ENCODE data around the gene ANKRD36.
"Not testable (repeated sequence)": the region's sequence is repeated elsewhere in the genome, so short reads cannot be mapped to it uniquely, and the experiment has no call there.

Gene ANKRD36

DNA sequence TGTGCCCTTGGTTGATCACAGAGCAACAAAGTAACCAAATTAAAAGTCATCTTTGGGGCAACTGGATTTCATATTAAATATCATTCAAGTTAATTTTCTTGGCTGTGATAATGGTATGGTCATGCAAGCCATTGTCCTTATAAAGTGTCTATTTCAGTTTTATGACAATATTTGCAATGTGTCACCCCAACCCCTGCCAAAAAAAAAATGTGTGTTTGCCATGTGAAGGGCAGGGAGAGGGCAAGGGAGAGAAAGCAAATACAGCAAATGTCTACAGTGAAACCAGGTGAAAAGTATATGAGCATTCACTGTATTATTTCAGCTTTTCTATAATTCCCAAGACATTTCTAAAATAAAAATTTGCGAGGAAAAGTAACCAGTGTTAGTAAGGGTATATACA, 24.2 kb upstream of the ANKRD36 start:
- H3K36me3 ChIP-seq (ENCODE audit: insufficient read depth, low read length); H3K27me3 ChIP-seq (ENCODE audit: insufficient read depth, low read length); H3K4me1 ChIP-seq (ENCODE audit: insufficient read depth, low read length); H3K27ac ChIP-seq (ENCODE audit: low read depth, low read length); H3K9me3 ChIP-seq (ENCODE audit: insufficient read depth, low read depth, low read length); H3K4me3 ChIP-seq (ENCODE audit: low read length); H3K9ac ChIP-seq (ENCODE audit: low read depth, low read length): not testable (repeated sequence)
- WGBS = no CpG with 5 or more reads among the region's 1 CpG

DNA sequence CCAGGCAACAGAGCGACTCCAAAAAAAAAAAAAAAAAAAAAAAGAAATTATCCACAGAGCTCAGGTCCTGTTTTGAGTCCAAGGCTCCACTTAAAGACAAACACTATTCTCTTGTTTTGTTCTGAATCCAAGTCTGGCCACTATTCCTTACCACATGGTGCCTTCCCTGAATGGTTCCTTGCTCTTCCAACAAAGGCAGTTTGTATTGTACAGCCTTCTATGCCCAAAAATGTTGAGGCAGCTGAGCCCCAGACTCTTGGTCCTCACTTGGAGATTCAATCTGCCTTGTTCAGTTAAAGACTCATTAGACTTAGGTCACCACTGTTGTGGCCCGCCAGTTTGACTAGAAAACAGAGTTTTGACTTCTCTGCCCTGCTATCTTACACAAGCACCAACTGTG, 20.0 kb upstream of the ANKRD36 start:
- not testable (repeated sequence) for H3K4me1 ChIP-seq (ENCODE audit: insufficient read depth, low read length); H3K4me3 ChIP-seq (ENCODE audit: low read length); H3K9ac ChIP-seq (ENCODE audit: low read depth, low read length); H3K27me3 ChIP-seq (ENCODE audit: insufficient read depth, low read length); H3K36me3 ChIP-seq (ENCODE audit: insufficient read depth, low read length); H3K9me3 ChIP-seq (ENCODE audit: insufficient read depth, low read depth, low read length); H3K27ac ChIP-seq (ENCODE audit: low read depth, low read length)
- WGBS = 96% methylated on average over 2 of the region's 2 CpGs

DNA sequence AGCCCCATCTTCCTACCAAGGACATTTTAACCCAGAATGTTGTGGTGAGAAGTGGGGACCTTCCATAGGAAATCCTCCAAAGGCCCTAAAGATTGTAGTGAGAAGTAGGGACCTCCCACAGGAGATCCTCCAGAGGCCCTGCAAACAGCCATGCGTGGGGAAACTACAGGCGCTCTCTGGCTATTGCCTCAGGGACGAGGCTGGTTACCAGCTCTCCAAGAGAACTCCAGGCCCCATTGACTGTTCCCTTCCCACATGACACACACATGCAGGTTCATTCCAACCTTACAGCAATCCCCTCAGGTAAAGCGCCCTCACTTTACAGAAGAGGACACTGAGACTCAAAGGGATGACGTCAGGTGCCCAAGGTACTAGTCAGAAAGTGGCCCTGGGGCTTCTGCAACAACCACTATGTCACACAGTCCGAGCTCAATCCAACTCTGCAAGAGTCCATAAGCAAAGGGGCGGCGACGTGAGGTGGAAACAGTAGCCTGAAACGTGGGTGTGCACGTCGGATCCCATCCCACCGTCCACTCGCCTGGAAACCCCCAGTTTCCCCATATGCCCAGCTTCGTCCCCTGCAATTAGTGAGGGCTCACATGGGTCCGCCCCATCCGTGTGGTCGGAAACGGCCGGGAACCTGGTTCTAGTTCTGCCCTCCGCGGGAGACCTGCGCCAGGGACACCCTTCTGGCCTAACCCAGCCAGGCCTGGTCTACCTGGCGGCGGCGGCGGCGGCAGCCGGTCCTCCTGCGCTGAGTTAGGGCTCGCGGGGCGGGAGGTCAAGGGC, 18.8 kb upstream of the ANKRD36 start:
- not testable (repeated sequence) for H3K27me3 ChIP-seq (ENCODE audit: insufficient read depth, low read length); H3K4me1 ChIP-seq (ENCODE audit: insufficient read depth, low read length); H3K27ac ChIP-seq (ENCODE audit: low read depth, low read length); H3K36me3 ChIP-seq (ENCODE audit: insufficient read depth, low read length); H3K9me3 ChIP-seq (ENCODE audit: insufficient read depth, low read depth, low read length); H3K9ac ChIP-seq (ENCODE audit: low read depth, low read length)
- 60% methylated on average over 3 of the region's 33 CpGs for WGBS
- peak overlapping the region; percentile 50 for H3K4me3 ChIP-seq (ENCODE audit: low read length)

DNA sequence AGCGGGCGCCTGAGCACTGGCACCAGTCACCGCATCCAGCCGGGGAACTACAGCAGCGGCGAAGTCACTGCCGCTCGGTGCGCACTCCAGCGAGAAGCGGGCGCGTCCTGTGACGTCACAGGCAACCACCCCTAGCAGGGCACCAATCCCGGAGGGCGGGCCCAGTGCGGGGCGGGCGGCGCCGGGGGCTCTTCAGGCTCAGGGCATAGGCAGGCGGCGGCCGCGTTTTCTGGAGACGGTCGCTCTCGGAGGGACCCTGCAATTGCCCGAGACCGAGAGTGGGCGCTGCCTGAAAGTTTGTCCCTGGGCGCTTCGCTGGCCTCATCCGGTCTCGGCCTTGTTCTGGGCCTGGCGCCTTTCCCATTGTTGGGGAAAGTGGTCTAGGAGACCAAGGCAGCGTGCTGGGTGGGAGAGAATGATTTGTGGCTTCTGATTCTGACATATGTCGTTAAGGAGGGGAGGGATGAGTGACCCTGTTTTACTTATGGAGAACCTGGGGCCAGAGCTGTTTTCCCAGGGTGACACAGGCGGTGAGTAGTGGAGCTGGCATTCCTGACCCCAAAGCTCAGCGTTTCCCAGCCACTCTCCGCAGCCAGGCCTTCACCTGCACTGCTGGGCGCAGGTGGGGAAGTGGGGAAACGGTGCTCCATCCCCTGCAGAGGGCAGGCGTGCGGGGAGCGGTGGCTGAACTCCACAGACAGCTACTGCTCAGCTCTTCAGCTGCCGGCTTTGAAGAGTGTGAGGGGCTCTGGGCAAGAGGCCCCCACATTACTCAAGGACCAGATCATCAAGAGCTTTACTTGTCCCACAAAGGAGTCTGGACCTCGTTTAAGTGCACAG, 18.0 kb upstream of the ANKRD36 start, which contains the start of gene FAHD2B:
Gene FAHD2B (minus strand): TSS at position 111 of the 840 bp plus-strand sequence. CDS start 3,176 bp downstream, outside the sequence.
- not testable (repeated sequence) for H3K4me1 ChIP-seq (ENCODE audit: insufficient read depth, low read length); H3K27ac ChIP-seq (ENCODE audit: low read depth, low read length); H3K27me3 ChIP-seq (ENCODE audit: insufficient read depth, low read length); H3K9me3 ChIP-seq (ENCODE audit: insufficient read depth, low read depth, low read length); H3K36me3 ChIP-seq (ENCODE audit: insufficient read depth, low read length); H3K9ac ChIP-seq (ENCODE audit: low read depth, low read length)
- 3% methylated on average over 27 of the region's 48 CpGs for WGBS
- H3K4me3 ChIP-seq (ENCODE audit: low read length) = peak within 1 kb of the TSS; percentile 50

DNA sequence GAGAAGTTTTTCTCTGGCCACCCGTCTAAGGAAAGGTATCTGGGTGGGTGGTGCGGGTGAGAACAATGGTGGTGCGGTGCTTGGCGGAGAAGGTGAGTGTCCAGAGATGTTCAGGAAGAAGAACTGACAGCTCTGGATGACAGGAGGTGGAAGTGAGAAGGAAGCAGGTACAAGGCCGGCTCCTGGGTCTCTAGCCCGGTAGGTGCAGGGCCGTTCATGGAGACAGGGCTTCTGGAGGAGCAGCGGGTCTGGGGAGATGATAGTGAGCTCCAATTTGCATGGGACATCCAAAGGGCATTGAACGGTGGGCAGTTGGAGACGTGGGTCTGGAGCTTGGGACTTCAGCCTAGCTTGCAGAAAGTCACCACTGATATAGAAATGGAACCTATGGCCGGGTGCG, 17.3 kb upstream of the ANKRD36 start:
- Histone ChIP-seq H3K9me3 (ENCODE audit: insufficient read depth, low read depth, low read length) (no peaks in the 10 kb centered on the region), H3K36me3 (ENCODE audit: insufficient read depth, low read length) (no peaks in the 10 kb centered on the region), H3K4me3 (ENCODE audit: low read length) (peak overlapping the region; percentile 50), H3K27me3 (ENCODE audit: insufficient read depth, low read length) (no peaks in the 10 kb centered on the region), H3K9ac (ENCODE audit: low read depth, low read length) (no peak overlapping the region), H3K4me1 (ENCODE audit: insufficient read depth, low read length) (0 out of 2 replicates have a peak, but pooled peaks cover 3% of the 10 kb centered on the region), H3K27ac (ENCODE audit: low read depth, low read length) (no peak overlapping the region)
- WGBS = 83% methylated on average over 12 of the region's 12 CpGs

DNA sequence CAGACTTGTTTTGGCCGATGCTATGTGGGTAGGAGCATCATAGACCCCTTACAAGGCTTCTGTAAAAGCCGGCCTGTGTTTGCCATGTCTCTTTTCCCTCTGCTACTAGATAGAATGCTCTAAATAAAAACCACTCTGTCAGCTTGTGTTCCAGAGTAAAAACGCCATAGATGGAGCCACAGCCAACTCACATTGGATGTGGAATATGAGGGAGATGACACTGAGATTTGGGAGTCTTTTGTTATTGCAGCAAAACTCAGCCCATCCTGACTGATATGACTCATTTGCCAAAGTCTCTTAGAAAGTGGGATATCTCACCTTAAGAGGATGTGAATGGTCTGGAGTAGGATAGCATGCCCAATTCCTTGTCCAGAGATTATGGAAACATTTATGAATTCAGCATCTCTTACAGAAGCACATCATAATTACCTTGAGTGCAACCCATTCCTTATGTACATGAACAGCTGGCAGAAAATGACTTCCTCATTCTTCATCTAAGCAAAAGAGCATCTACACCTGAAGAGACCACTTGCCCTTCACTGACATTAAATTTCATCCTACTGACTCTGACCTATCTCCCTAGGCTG, 14.1 kb upstream of the ANKRD36 start:
- not testable (repeated sequence) for H3K27ac ChIP-seq (ENCODE audit: low read depth, low read length); H3K27me3 ChIP-seq (ENCODE audit: insufficient read depth, low read length); H3K9ac ChIP-seq (ENCODE audit: low read depth, low read length); H3K9me3 ChIP-seq (ENCODE audit: insufficient read depth, low read depth, low read length); H3K36me3 ChIP-seq (ENCODE audit: insufficient read depth, low read length); H3K4me1 ChIP-seq (ENCODE audit: insufficient read depth, low read length); H3K4me3 ChIP-seq (ENCODE audit: low read length)
- 93% methylated on average over 3 of the region's 3 CpGs for WGBS

DNA sequence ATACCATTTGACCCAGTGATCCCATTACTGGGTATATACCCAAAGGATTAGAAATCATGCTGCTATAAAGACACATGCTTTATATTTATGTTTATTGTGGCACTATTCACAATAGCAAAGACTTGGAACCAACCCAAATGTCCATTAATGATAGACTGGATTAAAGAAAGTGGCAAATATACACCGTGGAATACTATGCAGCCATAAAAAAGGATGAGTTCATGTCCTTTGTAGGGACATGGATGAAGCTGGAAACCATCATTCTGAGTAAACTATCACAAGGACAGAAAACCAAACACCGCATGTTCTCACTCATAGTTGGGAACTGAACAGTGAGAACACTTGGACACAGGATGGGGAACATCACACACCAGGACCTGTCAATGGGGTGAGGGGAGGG, 6.1 kb upstream of the ANKRD36 start:
- H3K27me3 ChIP-seq (ENCODE audit: insufficient read depth, low read length); H3K36me3 ChIP-seq (ENCODE audit: insufficient read depth, low read length); H3K4me1 ChIP-seq (ENCODE audit: insufficient read depth, low read length); H3K9me3 ChIP-seq (ENCODE audit: insufficient read depth, low read depth, low read length); H3K27ac ChIP-seq (ENCODE audit: low read depth, low read length); H3K9ac ChIP-seq (ENCODE audit: low read depth, low read length); H3K4me3 ChIP-seq (ENCODE audit: low read length): not testable (repeated sequence)
- WGBS = 93% methylated on average over 2 of the region's 2 CpGs

DNA sequence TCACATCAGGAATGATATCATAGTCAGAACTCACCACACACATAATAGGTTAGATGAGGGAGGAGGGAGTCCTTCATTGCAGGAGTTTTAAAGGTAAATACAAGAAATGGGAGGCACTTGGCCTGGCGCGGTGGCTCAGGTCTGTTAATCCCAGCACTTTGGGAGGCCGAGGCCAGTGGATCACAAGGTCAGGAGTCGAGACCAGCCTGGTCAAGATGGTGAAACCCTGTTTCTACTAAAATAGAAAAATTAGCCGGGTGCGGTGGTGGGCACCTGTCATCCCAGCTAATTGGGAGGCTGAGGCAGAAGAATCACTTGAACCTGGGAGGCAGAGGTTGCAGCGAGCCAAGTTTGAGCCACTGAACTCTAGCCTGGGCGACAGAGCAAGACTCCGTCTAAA, 1.7 kb upstream of the ANKRD36 start:
- H3K27ac ChIP-seq (ENCODE audit: low read depth, low read length); H3K36me3 ChIP-seq (ENCODE audit: insufficient read depth, low read length); H3K27me3 ChIP-seq (ENCODE audit: insufficient read depth, low read length); H3K4me3 ChIP-seq (ENCODE audit: low read length); H3K4me1 ChIP-seq (ENCODE audit: insufficient read depth, low read length); H3K9me3 ChIP-seq (ENCODE audit: insufficient read depth, low read depth, low read length); H3K9ac ChIP-seq (ENCODE audit: low read depth, low read length): not testable (repeated sequence)
- 96% methylated on average over 9 of the region's 9 CpGs for WGBS

DNA sequence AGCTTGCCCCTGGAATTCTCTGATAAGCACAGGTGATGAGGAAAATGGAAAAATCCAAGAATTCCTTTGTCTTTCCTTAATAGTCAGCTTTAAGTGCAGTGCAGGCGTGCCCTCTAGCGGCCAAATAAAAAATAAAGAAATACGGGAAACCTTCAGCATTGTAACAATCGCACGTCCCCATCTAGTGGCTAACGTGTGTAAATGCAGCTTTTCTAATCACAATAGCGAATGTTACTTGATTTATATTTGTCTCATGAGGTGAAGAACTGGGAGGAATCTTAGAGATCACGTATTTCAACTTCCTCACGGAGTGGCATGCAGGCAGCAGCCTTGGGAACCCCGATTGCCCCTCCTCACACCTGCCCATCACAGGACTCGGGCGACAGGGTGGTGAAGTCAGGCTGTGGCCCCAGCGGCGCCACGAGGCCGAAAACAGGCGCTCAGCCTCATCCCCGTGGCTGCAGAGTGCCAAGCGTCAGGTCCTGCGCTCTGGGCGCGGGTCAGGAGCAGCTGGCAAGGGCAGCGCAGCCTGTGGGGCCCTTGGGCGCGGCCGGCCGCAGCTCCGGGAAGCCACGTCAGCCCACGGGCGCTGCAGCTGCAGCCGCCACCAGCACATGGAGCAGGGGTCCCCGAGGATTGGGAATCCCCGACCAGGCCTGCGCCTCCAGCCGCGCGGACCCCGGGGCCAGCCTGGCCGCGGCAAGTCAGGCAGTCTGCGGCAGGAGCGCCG, 468 bp upstream of the ANKRD36 start:
- H3K36me3 ChIP-seq (ENCODE audit: insufficient read depth, low read length); H3K27me3 ChIP-seq (ENCODE audit: insufficient read depth, low read length); H3K9me3 ChIP-seq (ENCODE audit: insufficient read depth, low read depth, low read length); H3K4me1 ChIP-seq (ENCODE audit: insufficient read depth, low read length); H3K27ac ChIP-seq (ENCODE audit: low read depth, low read length): not testable (repeated sequence)
- Histone ChIP-seq H3K4me3 (ENCODE audit: low read length) (peak overlapping the region; percentile 81), H3K9ac (ENCODE audit: low read depth, low read length) (peak overlapping the region; percentile 61)
- WGBS = under 1% methylated on average over 33 of the region's 44 CpGs

DNA sequence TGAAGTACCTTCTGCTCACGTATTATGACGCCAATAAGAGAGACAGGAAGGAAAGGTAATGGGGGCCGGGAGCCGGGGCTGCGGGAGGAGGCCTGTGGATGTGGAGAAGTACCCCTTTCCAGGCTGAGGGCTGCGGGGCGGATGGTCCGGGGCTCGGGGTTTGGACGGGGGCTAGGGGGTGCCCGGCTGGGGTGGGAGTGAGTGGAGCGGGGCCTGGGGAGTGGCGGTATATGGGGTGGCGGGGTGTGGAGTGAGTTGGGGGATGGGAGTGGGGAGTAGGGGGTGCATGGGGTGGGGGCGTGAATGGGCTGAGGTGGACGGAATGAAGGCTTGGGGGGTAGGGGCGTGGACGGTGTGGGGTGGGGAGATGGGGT, 916 bp downstream of the ANKRD36 start:
- Histone ChIP-seq H3K4me3 (ENCODE audit: low read length) (peak overlapping the region; percentile 81), H3K9ac (ENCODE audit: low read depth, low read length) (0 out of 2 replicates have a peak overlapping the region, but pooled peaks have one; percentile 59)
- not testable (repeated sequence) for H3K27me3 ChIP-seq (ENCODE audit: insufficient read depth, low read length); H3K27ac ChIP-seq (ENCODE audit: low read depth, low read length); H3K4me1 ChIP-seq (ENCODE audit: insufficient read depth, low read length); H3K9me3 ChIP-seq (ENCODE audit: insufficient read depth, low read depth, low read length); H3K36me3 ChIP-seq (ENCODE audit: insufficient read depth, low read length)
- 2% methylated on average over 11 of the region's 18 CpGs for WGBS

DNA sequence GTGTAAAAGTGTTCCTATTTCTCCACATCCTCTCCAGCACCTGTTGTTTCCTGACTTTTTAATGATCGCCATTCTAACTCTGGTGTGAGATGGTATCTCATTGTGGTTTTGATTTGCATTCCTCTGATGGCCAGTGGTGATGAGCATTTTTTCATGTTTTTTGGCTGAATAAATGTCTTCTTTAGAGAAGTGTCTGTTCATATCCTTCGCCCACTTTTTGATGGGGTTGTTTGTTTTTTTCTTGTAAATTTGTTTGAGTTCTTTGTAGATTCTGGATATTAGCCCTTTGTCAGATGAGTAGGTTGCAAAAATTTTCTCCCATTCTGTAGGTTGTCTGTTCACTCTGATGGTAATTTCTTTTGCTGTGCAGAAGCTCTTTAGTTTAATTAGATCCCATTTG, 16.1 kb downstream of the ANKRD36 start:
- 94% methylated on average over 1 of the region's 2 CpGs for WGBS
- not testable (repeated sequence) for H3K36me3 ChIP-seq (ENCODE audit: insufficient read depth, low read length); H3K9ac ChIP-seq (ENCODE audit: low read depth, low read length); H3K27ac ChIP-seq (ENCODE audit: low read depth, low read length); H3K4me1 ChIP-seq (ENCODE audit: insufficient read depth, low read length); H3K4me3 ChIP-seq (ENCODE audit: low read length); H3K9me3 ChIP-seq (ENCODE audit: insufficient read depth, low read depth, low read length); H3K27me3 ChIP-seq (ENCODE audit: insufficient read depth, low read length)
